NCI-H748 (cell line): Measurements from ENCODE around the gene TENM3.
A peak's percentile ranks its signal among the peaks of the same experiment; 100 is the strongest.

Experiments used
- DNase-seq: peaks from one replicate; lab custom pipeline; 2025; ENCODE audit not compliant: unreplicated experiment; lab: John Stamatoyannopoulos, UW

TENM3 gene

GRCh38 chr4:182825786-182826185 is 582.6 kb downstream of the TENM3 start:
- no peak for DNase-seq

DNA sequence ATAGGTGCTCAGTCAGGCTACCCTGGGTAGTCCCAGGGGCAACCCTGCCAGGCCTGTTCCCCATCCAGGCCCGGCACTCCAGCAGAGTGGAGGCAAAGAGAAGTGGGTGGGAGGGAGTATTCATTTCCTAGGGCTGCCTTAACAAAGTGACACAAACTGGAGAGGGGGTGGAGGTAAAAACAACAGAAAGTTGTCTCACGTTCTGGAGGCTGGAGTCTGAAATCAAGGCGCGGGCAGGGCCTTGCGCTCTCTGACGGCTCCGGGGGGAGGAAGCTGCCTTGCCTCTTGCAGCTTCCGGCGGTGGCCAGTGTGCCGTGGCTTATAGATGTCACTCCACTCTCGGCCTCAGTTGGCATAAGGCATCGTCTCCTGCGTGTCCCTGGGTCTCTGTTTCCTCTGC is 583.2 kb downstream of the TENM3 start:
- DNase-seq: no peak

DNA sequence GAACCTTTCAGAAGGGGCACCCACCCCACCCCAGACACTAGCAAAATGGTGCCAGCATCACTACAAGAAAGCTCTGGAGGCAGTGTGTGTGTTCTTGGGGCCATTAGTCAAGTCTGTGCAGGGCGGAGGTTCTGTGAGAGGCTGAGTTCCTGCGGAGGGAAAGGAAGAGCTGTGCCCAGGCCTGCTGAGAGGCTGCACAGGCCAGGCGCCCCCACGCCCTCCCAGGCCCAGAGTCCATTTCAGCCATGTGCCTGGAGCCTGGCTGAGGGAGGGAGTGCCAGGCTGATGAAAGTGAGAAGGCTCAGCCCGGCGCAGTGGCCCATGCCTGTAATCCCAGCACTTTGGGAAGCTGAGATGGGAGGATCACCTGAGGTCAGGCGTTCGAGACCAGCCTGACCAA is 584.0 kb downstream of the TENM3 start:
- no peak for DNase-seq

DNA sequence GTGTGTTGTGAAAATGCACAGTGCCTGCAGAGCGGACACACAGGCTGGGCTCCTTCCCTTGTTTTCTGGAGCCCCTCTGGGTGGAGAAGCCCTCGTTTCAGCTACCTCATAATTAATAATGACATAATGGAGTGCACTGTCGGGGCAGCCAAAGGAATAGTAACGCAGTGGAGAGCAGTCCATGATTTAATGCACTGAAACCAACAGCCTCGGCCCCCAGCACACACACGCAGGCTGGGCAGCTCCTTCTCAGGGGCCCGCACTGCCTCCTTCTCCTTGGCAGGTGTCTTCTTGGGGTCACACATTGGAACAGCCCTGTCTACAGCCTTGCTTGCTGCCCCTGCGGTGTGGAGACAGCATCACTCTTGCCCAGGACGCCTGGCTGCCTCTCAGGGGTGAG is 584.8 kb downstream of the TENM3 start:
- no peak for DNase-seq

DNA sequence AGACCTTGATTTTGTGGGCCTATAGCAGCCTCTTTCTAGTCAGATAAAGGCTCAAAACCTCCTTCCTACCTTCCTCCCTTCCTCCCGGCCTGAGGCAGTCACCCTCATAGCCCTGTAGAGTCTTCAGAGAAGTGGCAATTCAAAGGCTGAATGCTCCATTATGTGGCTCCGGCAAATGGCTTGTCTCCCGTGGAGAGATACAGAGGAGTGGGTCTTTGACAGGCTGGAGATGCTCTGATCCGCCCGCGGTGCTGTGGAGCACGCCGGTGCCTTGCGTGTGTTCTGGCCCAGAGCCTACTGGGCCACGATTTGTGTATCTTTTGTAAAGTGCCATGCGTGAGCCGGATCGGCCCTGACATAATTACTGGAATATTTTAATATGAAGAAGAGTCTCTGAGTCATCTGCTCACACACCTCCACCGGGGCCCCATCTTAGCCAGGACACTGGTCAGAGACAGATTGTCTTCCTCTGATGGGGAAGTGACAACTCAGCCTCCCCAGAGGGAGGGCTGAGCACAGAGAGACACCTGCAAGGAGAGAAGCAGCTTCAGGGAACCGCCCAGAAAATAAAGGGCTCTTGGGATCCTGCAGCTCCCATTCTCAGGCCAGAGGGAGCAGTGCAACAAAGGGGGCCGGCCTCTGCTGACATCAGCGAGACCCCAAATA is 585.3 kb downstream of the TENM3 start:
- DNase-seq: no peak

GRCh38 chr4:182829196-182829595 is 586.0 kb downstream of the TENM3 start:
- no peak for DNase-seq

- DNase-seq: no peak
Observed at GRCh38 chr4:182831376-182831775, 588.2 kb downstream of the TENM3 start.

DNA sequence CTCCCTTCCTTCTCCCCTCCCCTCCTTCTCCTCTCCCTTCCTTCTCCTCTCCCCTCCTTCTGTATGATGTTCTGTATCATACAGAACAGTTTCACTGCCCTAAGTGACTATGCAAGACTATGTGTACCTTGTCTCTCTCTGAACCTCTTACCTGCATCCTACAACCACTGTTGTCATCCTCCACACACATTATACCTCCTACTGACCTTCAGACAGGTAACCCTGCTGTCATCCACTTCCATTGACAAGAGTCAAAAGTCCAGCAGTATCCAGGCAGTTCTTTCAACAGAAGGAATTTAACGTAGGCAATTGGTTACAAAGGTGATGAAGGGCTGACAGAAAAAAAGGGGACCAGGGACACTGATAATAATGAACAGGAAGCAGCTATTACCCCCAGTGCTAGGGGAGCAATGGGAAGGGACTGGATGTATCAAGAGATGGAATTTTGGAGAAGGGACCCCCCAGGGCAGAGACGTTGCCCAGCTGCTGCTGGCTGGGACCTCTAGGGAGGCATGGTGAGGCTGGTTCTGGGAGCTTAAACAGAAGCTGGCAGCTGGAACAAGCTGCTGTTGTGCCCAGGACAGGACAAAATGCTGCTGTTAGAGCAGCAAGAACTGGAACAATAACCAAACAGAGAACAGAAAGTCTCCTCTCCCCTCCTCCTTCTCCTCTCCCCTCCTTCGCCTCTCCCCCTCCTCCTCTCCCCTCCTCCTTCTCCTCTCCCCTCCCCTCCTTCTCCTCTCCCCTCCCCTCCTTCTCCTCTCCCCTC is 589.3 kb downstream of the TENM3 start:
- no peak for DNase-seq

- no peak for DNase-seq
Observed at GRCh38 chr4:182835006-182835740, 592.0 kb downstream of the TENM3 start.

DNA sequence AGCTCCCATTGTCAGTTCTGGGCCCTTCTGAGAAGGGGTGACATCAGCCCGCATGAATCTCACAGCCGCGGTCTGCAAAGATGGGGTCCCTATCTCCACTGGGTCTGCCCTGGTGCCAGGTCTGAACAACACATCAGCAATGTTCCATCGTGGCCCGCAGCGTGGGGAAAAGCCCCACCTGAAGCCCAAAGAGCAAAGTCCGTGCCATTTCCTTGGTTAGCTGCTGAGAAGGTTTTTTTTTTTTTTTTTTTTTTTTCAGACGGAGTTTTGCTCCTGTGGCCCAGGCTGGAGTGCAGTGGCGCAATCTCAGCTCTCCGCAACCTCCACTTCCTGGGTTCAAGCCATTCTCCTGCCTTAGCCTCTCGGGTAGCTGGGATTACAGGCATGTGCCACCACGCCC is 594.6 kb downstream of the TENM3 start:
- no peak for DNase-seq

DNA sequence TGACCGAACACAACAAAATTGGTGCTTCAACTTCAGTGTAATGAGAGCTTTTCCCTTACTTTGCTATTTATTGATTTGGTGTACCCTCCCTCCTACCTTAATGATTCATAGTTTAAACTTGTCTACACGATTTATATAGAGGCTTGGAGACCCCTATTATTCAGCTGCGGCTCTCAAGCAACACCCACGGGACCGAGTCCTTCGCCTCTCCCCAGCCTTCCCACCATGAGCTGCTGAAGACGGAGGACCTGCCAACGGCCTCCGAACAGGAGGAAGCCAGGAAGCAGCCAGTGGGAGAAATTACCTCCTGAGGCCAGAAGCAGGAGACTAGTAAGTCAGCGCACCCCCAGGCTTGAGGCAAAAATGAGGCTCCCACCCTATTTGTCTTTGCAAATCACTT is 595.3 kb downstream of the TENM3 start:
- DNase-seq: no peak

GRCh38 chr4:182839256-182839655 is 596.1 kb downstream of the TENM3 start:
- no peak for DNase-seq

GRCh38 chr4:182840108-182840507 is 596.9 kb downstream of the TENM3 start:
- DNase-seq: no peak

DNA sequence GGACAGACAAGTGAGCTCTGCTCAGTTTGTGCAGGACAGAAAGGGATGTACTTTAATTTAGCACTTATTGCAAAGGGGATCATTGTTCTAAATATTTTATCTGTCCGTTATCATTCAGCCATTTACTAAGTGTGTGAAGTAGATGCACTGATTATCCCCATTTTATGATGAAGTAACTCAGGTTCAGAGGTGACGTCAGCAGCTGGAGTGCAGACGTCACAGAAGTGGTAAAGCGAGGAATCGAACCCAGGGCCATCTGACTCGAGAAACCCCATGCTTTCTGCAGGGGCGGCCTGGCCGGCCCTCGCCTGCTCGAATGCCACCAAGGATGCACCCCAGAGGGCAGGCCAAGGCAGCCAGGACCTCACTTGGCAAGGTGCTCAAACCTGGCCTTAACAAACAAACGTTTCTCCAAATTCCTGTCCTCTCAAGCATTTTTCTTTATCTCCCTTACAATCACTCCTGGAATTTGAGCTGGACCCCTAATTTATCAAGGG is 599.0 kb downstream of the TENM3 start:
- DNase-seq: no peak

- no peak for DNase-seq
Observed at GRCh38 chr4:182842759-182843390, 599.7 kb downstream of the TENM3 start.

DNA sequence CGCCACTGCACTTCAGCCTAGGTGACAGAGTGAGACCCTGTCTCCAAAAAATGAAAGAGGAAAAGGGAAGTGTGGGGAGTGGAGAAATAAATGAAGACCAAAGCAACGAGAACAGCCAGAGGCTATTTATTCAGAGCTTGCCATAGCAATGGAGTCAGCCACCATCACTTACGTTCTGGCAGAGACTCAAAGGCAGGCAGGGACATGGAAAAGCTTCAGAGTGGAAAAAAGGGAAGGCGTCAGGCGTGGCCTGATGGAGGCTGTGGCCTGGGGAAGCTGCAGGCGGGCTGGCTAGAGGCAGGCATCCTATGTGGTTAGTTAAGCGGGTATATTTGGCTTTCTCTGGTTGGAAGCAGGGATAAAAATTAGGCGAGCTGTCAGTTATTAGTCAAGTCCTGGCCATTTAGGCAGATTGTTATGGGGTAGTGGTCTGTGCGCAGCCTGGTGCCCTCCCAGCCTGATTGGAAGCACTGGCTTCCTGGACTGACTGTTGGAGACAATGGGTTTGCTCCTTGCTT is 600.7 kb downstream of the TENM3 start:
- DNase-seq: peak; percentile 9

- no peak for DNase-seq
Observed at GRCh38 chr4:182845618-182846017, 602.4 kb downstream of the TENM3 start.

DNA sequence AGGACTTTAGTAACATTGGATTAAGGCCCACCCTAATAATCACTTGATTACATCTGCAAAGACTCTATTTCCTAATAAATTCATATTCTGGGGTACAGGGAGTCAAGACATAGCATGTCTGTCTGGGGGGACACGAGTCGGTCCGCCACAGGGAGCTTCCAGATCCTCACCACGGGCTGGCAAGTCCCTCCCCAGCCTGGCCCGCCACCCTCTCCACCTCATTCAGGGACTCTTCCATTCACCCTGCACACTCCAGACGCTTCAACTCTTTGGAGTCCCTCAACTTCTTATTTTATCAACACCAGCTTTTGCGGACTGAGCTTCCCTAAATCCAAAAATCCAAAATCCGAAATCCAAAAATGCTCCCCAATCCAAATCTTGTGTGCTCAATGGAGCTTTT is 602.8 kb downstream of the TENM3 start:
- no peak for DNase-seq

GRCh38 chr4:182847576-182848450 is 604.6 kb downstream of the TENM3 start:
- DNase-seq: no peak

DNA sequence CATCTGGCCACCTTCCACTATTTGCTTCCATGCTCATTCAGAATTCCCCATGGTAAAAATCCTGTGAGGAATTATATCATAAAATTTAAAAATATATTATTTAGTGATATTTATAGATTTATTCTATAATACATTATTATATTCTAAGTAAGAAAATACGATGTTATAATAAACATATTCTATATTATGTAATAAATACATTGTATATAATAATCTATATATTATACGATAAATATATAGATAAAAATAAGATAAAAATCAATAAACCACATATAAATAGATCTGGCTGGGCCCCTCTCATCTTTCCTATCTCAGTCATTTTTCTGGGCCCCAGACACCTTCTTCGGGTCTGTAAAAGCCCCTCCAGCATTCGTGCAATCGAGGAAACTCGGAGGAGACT is 605.5 kb downstream of the TENM3 start:
- DNase-seq: no peak
